ENCODE results near the gene RSPH10B2.
A peak's percentile ranks its signal among the peaks of the same experiment; 100 is the strongest.
"Not testable (repeated sequence)": the region's sequence is repeated elsewhere in the genome, so short reads cannot be mapped to it uniquely, and the experiment has no call there.

The RSPH10B2 gene

DNA sequence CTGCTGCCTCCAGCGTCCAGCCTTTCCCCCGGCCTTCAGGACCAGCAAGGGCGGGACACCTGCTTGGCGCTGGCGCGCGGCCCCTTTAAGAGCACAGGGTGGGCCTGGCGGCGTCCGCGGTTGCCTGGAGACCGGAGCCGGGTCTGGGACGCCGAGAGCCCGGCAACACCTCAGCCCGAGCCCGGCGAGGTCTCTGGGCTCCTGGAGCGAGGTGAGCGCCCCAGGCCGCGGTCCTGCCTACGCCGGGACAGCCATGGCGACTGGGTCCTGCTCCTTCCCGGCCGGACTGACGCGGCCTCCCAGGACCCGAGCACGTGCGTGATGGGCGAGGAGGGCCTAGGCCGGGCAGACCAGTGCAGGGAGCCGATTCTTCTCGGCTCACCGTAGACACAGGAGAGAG lies at the start of gene RSPH10B2:
Gene RSPH10B2 (plus strand): TSS at position 140 of the 400 bp plus-strand sequence. CDS start 3,575 bp downstream, outside the sequence.
- not testable (repeated sequence) for DNase-seq (ENCODE audit: low read depth, low spot score)

DNA sequence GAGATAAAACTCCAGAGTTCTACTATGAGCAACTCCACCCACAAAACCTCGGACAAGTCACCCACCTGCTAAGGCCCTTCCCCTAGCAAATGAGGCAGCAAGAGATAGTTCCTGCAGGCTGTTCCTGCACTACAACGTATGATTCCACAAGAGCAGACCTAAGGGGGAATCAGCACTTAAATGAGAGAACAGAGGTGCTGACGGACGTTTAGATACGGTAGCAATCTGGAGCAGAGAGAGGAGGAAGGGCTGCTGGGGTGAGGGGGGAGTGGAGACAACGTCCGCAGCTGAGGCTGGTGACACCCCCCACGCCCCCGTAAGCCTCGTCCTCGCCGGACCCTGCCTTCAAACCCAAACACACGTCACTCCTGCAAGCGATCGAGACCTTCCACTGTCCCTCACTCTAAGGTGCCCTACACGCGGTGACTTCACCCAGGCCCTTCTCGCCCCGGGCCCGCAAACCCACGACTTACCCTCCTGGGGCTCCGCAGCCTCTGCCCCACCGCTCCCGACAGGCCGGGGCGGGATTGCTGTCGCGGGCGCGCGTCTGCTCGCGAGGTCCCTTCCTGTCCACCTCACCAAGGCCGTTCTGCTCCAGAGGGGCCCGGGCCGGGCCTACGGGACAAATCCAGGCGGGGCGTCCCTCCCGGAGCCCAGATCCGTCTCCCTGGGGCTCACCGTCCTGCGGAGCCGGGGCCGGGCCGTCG lies 47.8 kb upstream of the RSPH10B2 start:
- no peak for DNase-seq (ENCODE audit: low read depth, low spot score)

DNA sequence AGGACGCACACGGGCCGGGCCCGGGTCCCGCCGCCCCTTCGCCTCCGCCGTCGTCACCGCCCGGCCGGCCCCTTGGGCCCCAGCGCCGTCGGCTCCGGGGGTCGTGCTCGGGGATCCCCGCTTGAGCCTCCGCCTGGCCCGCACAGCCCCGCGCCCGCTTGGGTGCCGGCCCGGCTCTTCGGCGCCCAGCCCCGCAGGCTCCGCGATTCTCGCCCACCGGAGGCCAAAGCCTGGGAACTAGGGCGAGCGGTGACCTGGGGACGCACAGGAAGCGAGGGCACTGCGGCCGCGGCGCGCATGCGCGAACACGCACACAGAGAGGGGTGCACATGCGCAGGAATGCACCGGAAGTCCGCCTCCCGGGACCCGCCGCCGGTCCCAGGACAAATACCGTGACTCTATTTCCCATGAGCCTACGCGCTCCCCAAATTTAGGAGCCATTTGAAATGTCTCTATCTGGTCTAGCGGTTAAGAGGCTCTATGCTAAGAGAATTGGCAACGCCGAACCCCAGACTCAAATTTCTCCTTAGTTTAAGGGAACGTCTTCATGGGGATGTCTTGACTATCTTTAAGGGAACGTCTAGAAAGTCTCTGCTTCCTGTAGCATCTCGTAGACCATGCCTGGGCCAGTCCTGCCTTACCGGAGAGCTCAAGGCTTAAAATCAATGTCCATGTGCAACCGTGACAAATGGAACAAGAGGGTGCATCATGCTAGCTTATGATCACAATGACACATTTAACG lies 47.1 kb upstream of the RSPH10B2 start, which contains the start of gene ZNF12:
Gene ZNF12 (minus strand): TSS at position 282 of the 742 bp plus-strand sequence. CDS start 1,774 bp downstream, outside the sequence.
- DNase-seq (ENCODE audit: low read depth, low spot score), result peak; percentile 87

DNA sequence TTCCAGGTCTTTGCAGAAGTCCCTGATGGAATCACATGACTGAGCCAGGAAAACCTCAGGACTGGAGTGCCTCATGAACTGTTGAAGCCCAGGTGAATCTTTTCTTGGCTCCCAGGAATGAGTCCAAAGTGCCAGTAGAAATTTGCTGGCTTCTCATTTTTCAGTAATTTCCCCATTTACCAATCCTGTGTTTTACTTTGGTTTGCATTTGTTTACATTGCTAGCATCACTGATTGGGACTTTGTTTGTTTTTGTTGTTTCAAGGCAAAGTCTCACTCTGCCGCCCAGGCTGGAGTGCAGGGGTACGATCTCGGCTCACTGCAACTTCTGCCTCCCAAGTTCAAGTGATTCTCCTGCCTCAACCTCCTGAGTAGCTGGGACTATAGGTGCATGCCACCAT lies 45.6 kb upstream of the RSPH10B2 start:
- DNase-seq (ENCODE audit: low read depth, low spot score), result no peak

DNA sequence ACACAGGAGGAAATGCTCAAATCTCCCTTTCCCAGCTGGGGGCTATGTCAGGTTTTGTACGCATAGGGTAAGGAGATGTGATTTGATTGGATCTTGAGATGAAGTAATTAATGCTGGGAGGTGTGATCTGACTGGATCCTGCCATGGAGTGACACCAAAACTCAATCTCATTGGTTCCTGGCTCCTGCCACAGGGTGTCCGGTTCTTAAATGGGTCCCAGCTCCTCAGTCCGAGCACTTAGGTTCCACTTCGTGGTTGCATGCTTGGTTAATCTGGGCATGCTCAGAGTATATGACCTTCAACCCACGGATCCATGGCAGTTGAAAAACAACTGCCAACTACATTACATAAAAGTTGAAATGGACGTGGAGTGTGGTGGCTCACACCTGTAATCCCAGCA lies 44.1 kb upstream of the RSPH10B2 start:
- no peak for DNase-seq (ENCODE audit: low read depth, low spot score)

DNA sequence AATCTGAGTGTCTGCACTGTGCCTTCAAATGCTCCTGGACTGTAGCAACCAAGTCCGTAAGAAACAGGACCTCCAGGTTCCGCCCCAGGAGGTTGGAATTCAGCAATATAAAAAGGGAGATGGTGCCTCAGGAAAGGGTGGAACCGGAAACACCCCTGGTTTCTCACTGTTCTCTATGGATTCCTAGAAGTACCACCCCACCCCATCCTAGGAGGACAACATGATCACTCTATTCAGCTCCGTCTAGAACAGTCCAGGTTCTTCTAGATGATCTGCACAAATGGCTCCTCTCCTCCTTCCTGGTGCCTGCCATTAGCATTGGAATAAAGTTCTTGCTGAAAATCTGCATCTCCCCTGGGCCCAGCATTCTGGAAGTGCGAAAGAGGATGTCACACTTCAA lies 39.5 kb upstream of the RSPH10B2 start:
- DNase-seq (ENCODE audit: low read depth, low spot score), result no peak

DNA sequence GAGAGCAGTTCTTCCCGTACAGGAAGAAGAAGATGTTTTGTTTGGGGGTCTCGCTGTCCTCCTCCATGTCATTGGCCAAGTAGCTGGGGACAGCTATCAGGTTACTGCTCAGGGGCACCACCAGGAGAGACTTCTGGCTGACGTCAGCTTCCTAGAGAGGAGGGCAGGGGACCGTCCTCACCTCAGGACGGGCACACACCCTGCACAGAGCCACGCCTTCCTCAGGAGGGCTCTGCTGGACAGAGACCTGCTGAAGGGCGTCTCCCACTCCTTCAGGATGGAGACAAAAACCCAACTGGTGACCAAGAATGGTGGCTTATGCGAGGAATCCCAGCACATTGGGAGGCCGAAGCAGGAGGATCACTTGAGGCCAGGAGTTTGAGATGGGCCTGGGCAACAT lies 38.0 kb upstream of the RSPH10B2 start:
- not testable (repeated sequence) for DNase-seq (ENCODE audit: low read depth, low spot score)

DNA sequence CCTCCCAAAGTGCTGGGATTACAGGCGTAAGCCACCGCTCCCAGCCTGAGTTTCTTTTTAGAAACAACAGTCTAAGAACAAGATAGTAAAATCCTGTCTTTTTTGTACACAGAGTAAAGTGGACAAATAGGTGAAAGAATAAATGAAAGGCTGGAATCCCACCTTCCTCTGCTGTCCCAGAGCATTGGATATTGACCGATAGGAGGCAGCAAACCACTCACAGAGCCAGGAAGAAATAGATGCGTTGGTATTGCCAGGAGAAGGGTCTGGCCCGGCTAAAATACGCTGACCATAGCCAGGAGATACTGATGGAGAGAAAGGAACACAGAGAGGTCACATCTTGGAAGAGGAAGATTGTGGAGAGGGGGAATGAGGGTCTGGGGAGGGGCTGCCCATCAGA lies 35.8 kb upstream of the RSPH10B2 start:
- no peak for DNase-seq (ENCODE audit: low read depth, low spot score)

DNA sequence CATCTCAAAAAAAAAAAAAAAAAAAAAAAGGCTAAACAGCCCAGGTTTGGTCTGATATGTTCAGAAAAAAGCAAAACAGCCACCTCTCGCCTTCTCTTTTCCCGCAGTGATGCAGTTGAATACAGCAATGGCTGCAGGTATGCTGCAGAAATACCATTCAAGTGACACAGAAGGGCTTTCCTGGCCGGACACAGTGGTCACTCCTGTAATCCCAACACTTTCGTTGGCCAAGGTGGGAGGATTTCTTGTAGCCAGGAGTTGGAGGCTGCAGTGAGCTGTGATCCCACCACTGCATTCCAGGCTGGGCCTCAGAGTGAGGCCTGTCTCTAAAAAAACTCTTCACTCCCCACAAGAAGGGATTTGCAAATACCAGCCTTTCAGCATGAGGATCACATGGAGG lies 29.6 kb upstream of the RSPH10B2 start:
- DNase-seq (ENCODE audit: low read depth, low spot score), result not testable (repeated sequence)

DNA sequence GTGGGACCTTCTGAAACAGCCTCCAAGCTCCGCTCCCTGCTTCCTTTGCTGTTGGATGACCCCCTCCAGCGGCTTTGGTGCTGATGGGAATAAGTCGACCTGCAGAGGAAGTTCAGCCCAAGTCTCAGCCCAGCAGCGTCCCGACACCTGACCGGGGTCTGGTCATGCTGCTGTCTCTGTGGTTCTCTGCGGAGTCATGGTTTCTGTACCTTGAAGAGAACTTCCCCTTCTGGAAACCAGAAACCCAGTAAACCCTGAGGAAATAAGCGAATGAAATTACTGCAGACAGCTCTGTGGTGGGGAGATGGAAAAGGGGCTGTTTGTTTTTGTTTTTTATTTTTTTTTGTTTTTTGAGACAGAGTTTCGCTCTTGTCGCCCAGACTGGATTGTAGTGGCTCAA lies 28.9 kb upstream of the RSPH10B2 start:
- no peak for DNase-seq (ENCODE audit: low read depth, low spot score)

DNA sequence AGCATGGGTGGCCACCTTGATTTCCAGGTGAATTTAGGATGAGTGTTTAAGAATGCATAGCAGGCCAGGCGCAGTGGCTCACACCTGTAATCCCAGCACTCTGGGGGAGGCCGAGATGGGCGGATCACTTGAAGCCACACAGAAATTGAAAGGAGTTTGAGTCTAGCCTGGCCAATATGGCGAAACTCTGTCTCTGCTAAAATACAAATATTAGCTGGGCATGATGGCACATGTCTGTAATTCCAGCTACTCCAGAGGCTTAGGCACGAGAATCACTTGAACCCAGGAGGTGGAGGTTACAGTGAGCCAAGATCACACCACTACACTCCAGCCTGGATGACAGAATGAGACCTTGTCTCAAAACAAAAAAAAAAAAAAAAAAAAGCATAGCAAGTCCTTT lies 27.6 kb upstream of the RSPH10B2 start:
- not testable (repeated sequence) for DNase-seq (ENCODE audit: low read depth, low spot score)

DNA sequence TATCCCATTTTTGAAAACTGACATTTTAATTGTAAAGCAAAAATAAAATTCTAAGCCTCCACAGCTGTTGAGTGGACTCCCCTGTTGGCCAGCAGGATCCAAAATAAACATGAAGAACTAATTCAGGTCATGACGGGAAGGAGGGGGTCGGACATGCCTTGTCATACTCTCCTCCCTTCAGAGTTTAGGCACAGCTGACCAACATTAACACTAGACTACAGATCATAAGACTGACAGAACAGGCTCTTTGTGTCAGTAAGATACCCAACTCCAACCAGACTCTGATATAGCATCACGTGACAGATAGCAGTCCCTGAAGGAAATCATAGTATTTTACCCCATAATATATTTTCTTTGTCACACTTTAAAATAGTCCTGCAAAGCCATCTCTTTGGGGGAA lies 26.2 kb upstream of the RSPH10B2 start:
- DNase-seq (ENCODE audit: low read depth, low spot score), result no peak

DNA sequence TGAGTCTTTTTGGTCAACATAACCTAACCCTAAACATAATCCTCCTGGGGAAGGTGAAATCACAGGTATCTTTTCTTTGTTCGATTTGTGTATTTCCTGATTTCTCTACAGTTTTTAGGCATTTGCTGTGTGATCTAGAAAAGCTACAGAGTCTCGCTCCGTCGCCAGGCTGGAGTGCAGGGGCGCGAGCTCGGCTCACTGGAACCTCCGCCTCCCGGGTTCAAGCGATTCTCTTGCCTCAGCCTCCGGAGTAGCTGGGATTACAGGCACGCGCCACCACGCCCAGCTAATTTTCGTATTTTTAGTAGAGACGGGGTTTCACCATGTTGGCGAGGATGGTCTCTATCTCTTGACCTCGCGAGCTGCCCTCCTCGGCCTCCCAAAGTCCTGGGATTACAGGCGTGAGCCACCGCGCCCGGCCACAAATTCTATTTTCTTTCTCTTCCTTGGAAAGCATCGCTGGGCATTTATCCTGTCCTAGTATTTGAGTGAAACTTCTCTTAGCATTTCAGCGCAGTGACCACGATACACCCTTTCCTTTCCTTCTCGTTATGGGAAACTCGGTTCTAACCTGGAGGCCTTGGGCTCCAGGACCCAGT lies 24.9 kb upstream of the RSPH10B2 start:
- DNase-seq (ENCODE audit: low read depth, low spot score), result not testable (repeated sequence)

DNA sequence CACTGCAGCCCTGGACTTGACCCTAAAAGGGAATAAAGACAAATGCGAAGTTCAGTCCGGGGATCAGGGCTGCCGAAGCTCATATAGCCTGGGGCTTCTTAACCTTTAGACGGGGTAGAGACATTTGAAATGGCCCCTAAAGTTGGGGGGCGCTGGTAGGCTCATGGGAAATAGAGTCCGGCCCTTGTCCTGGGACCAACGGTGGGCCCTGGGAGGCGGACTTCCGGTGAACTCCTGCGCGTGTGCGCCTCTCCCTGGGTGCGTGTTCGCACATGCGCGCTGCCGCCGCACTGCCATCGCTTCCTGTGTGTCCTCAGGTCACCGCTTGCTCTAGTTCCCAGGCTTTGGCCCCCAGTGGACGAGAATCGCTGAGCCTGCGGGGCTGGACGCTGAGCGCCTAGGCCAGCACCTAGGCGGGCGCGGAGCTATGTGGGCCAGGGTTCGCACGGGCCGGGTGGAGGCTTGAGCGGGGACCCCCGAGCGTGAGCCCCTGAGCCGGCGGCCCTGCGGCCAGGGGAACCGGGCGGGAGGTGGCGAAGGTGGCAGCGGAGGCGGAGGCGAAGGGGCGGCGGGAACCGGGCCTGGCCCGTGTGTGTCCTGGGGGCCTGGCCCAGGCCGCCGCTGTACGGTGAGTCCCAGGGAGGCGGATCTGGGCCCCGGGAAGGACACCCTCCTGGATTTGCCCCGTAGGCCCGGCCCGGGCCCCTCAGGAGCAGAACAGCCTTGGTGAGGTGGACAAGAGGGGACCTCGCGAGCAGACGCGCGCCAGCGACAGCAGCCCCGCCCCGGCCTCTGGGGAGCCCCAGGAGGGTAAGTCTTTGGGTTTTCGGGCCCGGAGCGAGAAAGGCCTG lies 24.2 kb upstream of the RSPH10B2 start:
- DNase-seq (ENCODE audit: low read depth, low spot score), result peak; percentile 96

DNA sequence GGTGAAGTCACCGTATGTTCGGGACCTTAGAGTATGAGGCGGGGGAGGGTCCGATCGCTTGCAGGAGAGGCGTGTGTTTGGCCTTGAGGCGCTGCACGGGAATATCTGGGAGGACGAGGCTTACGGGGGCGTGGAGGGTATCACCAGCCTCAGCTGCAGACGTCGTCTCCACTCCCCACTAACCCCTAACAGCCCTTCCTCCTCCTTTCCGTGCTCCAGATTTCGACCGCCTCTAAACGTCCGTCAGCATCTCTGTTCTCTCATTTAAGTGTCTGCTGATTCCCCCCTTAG lies 23.6 kb upstream of the RSPH10B2 start:
- DNase-seq (ENCODE audit: low read depth, low spot score), result no peak

DNA sequence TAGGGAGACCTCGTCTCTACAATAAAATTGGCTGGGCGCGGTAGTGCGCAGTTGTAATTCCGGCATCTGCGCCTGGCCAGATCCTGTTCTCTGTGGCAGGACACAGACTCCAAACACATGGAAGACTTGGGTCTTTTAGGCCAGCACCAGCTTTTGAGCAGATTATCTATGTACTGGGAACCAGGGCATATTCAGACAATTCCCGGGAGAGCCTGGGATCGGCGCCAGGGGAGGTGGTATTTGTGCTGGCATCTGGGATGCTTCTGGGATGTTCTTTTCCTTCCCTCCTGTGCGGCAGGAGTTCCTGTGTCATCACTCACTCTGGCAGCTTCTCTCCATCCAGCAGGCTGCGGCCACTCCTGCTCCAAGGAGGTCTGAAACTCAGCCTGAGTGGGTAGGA lies 15.5 kb upstream of the RSPH10B2 start:
- DNase-seq (ENCODE audit: low read depth, low spot score), result not testable (repeated sequence)

DNA sequence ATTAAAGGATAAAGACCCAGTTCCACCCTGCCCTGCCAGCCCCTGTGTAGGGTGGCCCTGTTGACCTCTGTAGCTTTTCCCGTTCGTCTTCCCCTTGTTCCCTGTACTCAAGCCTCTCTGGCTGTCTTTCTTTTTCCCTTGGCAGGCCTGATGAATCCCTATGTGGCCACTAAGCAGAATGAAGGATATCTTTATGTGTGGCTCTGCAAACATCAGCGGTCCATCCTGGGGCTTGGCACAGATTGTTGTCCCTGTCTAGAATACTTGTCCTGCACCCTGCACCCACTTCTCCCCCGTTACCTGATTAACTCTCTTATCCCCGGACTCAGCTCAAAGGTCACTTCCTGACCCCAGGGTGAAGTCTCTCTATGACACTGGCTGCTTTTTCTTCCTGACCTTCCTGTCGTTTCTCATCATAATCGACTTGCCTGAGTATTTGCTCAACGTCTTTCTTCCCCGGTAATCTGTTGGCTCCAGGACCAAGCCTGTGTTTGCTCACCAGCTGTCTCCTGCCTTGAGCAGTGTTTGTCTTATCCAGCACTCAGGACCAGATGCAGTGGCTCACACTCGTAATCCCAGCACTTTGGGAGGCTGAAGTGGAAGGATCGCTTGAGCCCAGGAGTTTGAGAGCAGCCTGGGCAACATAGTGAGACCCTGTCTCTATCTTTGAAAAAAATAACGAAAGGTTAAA lies 9.3 kb upstream of the RSPH10B2 start:
- DNase-seq (ENCODE audit: low read depth, low spot score), result not testable (repeated sequence)

DNA sequence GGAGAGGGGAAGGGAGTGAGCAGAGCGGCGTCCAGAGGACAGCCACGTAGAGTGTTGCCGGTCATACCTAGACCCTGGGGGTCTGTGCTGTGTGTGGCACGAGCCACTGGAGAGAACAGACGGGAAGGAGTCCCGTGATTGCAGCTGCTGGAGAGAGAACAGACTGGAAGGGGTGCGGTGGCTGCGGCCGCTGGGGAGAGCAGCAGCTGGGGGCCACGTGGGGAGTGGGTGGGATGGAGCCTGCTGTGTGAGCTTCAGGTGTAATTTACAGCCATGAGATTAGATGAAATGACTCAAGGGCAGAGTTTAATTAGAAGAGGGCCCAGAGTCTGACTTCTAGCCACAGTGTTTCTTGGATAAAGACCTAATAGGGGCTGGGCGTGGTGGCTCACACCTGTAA lies 4.6 kb upstream of the RSPH10B2 start:
- DNase-seq (ENCODE audit: low read depth, low spot score), result not testable (repeated sequence)

DNA sequence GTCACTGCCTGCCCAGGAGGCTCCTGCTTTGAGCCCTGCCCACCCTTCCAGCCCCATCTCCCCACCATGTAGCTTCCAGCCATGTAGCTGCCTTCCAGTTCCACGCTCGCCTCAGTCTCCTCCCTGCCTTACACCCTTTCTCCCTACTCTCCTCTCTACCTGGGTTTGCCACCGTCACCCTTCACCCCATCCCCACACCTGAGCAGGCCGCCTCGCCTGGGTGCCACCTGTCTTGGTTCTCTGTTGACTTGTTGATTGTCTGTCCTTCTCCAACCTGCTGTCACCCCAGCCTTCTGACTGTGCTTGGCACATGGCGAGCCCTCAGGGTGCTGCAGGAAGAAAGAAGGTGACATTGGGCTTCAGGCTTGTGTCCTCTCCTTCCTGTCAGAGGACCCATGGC lies 3.7 kb upstream of the RSPH10B2 start:
- not testable (repeated sequence) for DNase-seq (ENCODE audit: low read depth, low spot score)

DNA sequence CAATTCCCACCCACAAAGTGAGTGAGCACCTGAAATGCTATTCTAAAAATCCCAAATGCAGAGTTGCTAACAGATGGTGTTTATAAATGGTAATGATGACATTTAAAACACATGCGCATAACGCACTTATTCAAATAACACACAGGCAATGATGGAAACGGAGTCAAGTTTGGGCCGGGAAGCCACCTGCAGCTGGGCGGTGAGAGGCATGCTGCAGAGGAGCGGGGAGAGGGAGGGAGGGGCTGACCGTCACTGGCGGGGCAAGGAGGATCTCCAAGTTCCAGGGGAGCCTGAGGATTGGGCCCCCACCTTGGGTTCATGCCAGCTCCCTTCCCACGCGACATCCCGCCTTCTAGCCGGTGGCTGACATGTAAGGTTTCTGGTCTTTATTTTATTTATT lies 7.3 kb downstream of the RSPH10B2 start:
- not testable (repeated sequence) for DNase-seq (ENCODE audit: low read depth, low spot score)

DNA sequence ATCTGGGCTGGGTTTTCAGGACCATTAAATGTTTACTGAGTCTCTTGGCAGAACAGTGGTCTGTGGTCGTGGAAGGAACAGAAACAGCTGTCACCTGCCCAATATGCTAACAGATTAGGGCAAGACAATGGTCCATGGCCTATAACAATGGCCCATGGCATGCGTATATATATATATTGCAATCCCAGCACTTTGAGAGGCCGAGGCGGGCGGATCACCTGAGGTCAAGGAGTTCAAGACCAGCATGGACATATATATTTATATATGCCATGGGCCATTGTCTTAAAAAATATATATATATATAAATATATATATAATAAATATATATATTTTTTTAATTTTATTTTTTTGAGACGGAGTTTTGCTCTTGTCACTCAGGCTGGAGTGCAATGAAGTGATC lies 27.7 kb downstream of the RSPH10B2 start:
- not testable (repeated sequence) for DNase-seq (ENCODE audit: low read depth, low spot score)

All from iPS DF 19.7 (cell line).